HG03520 (cell line): ENCODE data around the gene VWA5A.
A peak's percentile ranks its signal among the peaks of the same experiment; 100 is the strongest.
"Not testable (repeated sequence)": the region's sequence is repeated elsewhere in the genome, so short reads cannot be mapped to it uniquely, and the experiment has no call there.

Source experiments
- ATAC-seq: cut with Tn5 transposase; IDR thresholded peaks from one replicate; pipeline ENCODE4 v1.9.1; 2021; ENCODE audit warnings: mild to moderate bottlenecking, moderate library complexity; ENCODE audit not compliant: unreplicated experiment

Gene VWA5A

DNA sequence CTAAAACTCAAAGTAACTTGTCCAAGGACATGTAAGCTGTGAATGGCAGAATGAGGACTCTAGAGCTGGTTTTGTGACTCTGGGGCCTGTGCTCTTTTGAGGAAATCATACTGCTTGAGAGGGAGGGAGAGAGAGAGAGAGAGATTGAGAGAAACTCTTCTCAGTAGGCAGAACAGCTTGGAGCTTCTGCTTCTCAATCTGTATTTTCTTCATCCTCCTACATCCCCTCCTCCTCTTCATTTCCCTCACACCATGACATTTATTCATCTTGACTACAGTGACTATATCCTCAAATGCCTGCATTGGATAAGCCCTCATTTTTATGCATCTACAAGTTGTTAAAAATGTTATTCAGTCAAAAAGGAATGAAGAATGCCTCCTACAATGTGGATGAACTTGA, 44.2 kb downstream of the VWA5A start:
- ATAC-seq: no peak

DNA sequence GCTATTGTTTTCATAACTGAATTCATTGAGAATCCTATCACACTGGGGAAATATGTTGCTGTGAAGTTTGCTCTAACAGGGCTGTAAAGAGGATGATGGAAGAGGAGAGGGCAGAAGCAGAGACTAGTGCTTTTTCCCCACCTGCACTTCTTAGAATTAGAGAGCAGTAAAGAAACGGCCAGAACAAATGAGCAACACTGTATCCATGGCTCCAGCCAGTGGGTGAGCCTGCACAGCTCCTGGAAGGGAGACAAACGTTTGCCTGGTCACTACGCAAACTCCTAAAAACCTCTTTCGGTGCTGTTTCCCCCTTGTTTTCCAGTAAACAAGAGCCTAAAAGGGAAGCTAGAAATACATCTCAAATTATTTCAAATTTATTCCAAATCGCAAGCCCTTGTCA, 45.7 kb downstream of the VWA5A start:
- ATAC-seq: no peak

DNA sequence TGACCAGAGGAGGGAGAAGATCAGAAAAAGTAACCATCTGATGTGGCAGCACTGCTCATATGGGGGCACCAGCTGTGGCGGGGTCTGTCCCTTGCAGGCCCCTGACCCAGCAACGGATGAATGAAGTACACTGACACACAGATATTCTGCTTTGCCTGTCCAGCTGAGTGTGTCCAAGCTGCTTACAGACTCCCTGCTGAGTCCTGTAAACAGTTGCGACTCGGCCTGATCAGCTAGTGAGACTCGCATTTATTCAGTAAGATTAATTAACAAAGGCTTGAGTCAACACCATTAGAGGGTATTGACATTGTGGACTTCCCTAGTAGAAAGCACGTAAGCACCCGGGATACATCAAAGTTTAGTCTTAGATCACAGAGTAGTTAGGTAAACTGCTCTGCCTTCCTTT, 52.6 kb downstream of the VWA5A start:
- no peak for ATAC-seq

DNA sequence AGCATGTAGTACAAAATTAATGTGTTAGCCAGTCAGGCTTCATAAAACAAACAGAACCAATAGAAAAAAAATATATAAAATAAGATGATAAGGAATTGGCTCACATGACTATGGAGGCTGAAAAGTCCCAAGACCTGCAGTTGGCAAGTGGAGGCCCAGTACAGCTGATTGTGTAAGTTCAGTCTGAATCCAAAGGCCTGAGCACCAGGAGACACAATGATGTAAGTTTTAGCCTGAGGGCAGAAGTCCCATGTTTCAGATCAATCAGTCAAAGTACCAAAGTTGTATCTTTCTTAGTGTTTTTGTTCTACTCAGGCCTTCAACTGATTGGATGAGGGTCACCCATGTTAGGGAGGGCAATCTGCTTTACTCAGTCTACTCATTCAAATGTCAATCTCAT, 53.5 kb downstream of the VWA5A start:
- no peak for ATAC-seq

DNA sequence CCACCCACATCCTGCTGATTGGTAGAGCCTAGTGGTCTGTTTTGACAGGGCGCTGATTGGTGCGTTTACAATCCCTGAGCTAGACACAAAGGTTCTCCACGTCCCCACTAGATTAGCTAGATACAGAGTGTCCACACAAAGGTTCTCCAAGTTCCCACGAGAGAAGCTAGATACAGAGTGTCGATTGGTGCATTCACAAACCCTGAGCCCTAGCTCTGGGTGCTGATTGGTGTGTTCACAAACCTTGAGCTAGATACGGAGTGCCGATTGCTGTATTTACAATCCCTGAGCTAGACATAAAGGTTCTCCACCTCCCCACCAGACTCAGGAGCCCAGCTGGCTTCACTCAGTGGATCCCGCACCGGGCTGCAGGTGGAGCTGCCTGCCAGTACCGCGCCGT, 55.1 kb downstream of the VWA5A start:
- not testable (repeated sequence) for ATAC-seq

DNA sequence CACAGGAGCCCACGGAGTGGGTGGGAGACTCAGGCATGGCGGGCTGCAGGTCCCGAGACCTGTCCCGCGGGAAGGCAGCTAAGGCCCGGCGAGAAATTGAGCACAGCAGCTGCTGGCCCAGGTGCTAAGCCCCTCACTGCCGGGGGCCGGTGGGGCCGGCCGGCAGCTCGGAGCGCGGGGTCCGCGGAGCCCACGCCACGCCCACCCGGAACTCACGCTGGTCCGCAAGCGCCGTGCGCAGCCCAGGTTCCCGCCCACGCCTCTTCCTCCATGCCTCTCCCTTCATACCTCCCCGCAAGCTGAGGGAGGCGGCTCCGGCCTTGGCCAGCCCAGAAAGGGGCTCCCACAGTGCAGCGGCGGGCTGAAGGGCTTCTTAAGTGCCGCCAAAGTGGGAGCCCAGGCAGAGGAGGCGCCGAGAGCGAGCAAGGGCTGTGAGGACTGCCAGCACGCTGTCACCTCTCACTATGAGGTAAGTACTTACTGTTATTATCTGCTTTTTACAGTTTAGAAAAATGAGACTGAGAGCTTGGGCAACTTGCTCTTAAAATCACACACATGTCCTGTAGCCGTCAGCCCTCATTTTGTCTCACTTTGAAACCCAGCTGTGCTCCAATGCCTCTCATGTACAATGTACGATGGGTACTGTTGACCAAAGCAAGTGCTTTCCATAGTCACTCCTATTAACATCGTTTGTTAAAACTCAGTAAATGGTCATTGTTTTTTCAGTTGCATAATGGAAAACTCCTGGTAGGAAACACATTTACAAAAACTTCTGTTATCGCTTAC, 55.7 kb downstream of the VWA5A start:
- no peak for ATAC-seq

DNA sequence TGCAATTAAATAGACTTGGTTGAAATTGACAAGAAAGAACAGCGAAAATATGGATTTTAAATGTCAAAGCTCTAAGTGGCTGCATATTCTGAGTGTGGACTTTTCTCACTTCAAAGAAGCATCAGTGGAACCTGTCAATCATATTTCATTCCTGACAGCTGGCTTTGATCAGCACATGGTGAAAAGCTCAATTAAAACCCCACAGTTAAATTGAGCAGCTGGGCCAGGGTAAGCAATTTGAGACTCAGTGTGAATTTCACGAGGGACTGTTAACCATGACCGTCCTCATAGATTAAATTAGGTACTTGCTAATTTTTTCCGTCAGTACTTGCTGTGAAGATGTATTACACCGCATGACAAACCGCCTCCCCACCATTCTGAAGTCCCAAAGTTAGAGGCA, 56.9 kb downstream of the VWA5A start:
- ATAC-seq: no peak

DNA sequence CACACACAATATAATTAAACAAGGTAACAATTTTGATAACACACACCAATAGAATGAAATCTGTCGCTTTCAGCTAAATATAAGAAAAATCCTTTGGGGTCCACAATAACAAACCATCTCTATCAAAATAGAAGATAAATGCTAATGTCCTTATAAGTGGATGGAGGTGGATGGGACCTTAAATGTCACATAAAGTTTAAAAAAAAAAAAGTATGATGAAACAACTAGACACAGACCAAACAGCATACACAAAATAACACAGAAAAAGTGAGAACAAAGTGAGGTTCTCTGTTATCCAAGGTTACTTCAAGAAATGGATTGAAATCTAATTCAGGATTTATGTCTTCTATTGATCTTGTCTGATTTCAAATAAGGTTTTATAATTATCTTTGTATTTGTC, 57.3 kb downstream of the VWA5A start:
- no peak for ATAC-seq

DNA sequence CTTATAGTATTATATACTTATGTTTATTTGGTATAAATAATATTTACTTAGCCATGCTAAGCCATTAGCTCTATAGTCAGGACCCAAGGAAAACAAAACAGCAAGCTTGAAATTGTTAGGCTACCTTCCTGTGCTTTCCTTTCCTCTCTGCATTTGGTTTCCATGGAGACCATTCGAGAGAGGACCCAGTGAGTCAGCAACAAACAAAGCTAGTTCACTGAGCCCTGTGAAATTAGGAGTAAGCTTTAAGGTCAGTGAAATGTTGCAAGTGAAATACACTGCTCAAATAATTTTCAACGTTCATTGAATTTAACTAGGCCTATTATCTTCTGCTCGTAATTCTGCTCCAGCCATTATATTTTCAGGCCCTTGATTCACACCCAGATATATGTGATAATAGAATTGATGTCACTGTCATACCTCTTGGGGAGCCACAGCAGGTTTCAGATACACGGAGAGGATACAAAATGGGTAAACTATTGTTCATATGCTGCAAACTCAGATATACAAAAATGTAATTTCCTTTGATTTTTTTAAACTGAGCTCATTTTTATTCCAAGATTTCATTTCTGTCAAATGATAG, 58.8 kb downstream of the VWA5A start:
- ATAC-seq: no peak

DNA sequence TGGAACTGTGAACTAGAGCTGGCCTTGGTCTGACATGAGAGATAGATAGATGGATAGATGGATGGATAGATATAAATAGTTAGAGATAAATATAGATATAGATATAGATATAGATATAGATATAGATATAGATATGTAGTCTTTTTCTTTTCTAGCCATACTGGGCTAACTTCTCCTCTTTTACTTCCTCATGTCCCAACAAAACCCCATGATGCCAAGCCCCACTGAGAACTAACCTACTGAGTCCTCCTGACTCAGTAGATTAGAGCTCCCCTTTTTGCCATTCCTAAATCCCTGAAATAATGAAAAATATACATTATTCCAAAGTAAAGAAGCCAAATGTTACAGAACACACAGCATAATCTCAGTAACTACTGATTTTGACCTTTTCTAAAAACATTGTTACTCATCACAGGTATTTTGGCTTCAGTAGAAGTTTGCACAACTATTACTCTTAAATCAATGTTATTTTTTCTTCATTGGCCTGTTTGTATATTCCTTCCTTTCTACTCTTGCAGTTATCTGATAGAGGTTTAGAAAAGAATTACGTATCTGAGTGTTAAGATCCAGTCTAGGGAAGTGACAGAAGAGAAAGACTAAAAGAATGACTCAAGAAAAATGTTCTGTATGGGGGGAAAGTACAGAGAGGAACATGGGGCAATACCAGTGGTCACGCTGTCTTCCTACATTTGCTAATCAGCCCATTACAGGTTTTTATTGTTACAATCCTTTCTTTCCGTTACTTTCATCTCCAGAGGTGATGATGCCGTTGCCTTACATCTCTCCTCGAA, 61.9 kb downstream of the VWA5A start:
- ATAC-seq: no peak

DNA sequence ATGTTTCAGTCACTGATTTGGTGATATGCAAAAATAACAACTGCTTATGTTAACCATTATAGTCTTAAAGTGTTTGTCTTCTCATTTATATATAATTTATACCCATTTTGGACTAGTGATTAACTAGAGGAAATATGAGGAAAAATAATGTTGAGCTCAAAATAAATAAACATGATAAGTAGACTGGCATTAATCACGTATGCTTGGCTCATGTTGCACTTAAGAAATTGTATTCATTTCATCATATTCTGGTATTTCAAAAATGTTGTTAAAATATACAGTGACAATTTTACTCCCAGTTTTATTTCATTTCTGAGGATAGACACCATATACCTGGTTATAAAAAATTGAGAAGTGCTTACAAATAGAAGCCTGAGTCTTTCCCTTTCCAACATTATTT, 64.1 kb downstream of the VWA5A start:
- ATAC-seq: no peak

DNA sequence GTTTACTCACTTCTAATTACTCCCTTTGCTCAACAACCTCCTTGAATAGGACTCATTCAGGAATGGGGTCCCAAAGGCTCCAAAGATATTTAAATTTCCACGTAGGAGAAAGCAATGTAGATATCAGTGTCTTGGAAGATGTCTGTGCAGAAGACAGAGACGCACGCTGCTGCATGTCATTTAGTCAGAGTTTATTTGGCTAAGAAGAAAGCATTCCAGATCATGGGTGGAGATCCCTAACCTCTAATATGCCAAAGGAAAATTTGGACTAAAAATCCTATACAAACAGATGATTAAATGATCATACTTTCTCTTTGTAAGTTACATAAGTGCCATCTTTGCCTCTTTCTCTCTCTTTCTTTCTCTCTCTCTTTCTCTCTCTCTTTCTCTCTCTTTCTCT, 67.8 kb downstream of the VWA5A start, which contains the start of gene OR10D3:
OR10D3 (plus strand) TSS at position 278 of the 400 bp plus-strand sequence. CDS start 1,925 bp downstream, outside the sequence.
- no peak for ATAC-seq

DNA sequence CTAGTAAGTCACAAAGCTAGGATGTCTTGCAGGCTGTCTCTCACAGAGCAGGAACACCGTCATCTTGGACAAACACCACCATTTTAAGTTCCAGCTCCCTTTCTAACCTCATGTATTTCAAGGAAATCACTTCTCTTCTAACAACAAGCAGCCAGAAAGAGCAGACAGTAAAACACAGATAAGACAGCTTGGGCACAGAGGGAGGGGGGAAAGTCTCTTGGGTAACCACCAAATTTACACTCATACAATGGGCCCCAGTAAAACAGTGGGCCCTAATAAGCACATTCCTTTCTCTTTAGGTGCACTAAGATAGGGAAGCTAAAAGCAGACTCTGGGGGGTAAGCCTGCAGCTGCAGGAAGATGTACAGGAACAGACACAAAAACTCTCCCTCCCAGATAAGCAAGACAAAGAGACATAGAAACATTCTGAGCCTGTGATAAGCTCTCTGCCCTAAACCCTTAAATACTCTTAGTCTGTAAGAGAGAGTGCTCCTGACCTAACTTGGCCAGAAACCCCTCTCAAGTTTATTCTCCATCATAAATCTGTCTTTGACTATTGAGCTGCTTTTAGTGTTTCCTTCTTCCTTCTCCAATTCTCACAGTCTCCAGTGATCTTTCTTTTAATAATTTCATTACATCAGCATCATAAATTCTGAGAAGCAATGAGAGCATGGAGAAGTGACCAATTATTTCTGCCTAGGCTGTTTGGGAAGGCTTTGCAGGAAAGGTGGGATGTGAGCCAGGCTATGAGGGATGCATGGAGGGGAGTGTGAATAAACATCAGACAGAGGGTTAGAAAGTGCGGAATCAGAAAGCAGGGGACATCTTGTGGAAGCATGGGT, 75.3 kb downstream of the VWA5A start:
- ATAC-seq: no peak

DNA sequence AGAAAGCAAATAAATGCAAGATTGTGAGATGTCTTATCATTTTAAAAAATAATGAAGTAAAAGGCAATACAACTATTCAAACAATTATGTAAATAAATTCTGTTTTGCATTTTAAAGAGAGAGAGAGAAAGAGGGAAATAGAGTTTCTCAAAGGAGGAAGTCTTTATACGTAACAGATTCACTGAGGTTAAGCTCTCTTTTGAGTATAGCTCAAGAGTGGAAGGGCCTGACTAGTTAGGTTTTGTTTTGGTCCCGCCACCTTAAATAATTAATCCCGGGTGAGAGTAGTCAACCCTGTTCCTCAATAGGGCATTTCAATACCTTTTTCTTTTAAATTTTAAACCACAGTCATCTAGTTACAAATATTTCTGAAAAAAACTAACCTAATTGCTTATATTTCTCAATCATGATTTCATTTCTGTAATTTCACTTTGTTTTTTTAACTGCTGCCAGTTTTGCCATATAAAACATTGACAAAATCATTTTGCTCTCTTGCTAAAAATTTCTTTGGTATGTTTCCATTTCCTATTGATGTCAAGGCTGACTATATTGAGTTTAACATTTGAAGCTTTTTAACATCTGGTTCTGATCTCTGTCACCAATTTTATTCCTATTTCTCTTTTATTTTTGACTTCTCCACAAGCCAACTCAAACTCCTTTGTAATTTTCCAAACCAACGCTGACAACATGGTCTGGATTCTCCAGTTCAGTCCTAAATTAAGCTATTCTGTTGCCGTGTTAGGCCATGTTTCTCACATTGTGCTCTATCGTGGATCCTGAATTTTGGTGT, 78.2 kb downstream of the VWA5A start:
- ATAC-seq: no peak

DNA sequence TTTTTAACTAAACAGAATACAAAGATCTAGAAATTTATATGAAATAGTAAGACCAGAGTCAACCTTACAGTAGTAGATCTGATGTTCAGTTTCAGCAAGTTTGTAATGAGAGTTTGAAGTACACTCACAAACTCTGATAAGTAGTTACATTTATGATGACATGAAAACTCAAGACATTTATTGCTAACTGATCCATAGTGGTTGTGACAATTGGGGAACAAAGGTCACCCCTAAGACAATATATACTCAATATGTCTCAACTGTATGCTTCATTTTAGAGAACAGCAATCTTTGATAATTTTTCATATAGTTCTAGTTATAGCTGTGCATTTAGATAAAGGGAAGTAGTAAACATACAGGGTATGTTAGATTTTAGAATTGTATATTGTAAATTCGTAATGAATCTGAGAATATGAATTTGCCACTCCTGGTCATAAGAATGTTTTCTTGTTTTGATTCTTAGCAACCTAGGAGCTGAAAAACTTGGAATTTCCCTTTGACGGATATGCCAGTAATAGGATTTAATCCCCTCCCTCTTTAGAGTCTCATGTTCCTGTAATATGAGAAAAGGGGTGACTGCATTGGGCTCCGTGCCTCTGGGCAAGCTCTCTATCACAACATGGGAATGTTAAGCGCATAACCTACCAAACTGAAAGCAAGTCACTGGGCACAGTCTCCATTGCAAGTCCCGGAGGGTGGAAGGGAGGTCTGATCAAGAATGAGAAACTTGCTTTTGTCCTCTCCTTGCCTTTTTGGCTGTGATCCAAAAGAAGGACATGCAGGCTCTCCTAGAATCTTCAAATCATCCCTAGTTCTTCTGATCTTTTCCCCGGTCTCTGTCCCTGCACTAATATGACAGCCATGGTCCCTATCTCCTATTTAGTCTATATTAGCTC, 79.3 kb downstream of the VWA5A start:
- ATAC-seq: no peak

DNA sequence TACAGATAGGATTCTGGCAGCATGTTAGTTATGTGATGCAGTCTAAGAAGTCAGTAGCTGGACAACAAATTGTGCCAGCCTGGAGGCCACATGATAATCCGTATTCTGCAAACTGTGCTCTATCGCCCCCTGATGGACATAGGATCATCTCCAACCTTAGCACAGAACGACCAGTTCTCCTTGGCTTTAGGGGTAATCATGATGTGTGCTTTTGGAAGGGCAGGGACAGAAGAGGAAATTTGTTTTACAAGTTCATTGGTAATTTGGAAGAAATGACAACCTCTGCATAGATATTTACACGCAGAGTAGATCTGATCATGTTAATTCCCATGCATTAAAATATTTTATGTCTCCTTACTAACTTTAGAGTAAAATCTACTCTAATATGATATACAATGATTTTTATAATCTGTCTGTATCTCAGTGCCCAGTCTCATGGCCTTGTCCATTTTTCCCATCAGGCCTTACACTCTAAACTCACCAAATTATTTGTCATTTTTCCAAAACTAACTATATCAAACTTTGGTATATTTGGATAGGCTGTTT, 80.0 kb downstream of the VWA5A start:
- ATAC-seq: peak; percentile 73
